COLO668 (cell line): ENCODE results near the gene VANGL2.
A peak's percentile ranks its signal among the peaks of the same experiment; 100 is the strongest.

Experiments
- DNase-seq: peaks from one replicate; lab custom pipeline; 2025; ENCODE audit not compliant: unreplicated experiment; lab: John Stamatoyannopoulos, UW

The VANGL2 gene

DNA sequence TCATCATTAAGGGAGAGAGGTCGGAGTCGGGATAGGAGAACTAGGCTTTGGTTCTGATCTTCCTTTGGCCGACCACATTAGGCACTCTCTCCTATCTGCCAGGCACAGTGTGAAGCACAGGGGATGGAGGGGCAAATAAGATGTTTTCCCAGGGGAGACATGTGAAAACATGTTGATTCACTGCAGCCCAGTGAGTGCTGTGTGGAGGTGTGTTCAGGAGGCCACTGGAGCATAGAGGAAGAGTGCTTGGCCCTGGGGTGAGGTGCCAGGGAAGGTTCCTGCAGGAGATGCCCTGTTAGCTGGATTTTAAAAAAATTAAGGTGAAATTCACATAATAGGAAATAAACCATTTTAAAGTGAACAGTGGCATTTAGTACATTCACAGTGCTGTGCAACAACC is 3.7 kb downstream of the VANGL2 start:
- no peak for DNase-seq

DNA sequence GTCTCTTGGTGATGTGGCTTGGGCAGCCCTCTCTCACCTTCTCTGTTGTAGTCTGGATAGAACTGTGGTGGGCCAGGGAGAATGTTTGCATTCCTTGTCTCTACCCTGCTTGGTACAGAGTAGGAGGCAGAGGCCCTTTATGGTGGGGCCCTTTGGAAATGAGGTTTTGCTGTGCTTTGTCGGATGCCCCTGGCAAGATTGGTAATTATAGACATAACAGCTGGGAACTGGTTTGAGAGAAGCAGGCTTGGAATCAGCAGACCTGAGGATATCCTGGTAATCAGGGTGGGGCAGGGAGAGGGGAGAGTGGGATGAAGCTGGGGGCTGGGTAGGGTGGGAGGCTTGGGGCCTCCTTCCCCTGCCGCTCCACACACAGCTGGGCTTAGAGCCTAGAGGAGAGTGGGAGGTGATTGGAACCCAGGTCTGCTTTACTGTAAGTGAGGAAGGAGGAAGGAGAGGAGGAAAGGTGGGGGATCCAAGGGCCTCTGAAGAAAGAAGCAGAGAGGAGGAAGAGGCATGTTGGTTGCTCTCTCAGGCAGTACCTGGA is 5.0 kb downstream of the VANGL2 start:
- no peak for DNase-seq

DNA sequence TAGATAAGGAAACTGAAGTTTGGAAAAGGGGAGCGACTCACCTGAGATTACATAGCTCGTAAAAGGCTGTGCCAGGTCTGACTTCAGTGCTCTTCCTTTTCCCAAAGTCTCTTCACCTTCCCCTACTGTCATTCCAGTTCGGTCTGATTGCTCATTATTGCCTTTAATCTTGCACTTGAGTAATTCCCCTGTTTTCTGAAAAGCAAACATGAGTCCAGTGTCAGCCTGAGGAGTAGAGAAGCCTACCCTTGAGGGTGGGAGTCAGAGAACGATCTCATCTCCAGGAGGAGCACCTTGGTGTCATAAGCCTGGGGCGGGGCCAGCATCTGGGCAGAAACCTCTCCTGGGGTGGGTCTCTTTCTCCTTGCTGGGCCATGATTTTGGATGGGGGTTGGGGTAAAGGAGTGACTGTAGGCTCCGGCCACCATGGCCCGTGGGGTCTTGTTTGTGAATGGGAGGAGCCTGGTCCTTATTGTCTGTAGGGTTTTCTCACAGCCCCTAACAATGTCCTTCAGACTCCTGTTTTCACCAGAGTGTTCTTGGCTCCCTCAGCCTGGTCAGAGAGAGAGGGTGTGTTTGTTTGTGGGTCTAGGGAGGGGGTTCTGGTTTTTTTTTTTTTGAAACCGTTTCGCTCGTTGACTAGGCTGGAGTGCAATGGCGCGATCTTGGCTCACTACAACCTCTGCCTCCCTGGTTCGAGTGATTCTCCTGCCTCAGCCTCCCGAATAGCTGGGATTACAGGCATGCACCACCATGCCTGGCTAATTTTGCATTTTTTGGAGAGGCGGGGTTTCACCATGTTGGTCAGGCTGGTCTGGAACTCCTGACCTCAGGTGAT is 6.0 kb downstream of the VANGL2 start:
- no peak for DNase-seq

DNA sequence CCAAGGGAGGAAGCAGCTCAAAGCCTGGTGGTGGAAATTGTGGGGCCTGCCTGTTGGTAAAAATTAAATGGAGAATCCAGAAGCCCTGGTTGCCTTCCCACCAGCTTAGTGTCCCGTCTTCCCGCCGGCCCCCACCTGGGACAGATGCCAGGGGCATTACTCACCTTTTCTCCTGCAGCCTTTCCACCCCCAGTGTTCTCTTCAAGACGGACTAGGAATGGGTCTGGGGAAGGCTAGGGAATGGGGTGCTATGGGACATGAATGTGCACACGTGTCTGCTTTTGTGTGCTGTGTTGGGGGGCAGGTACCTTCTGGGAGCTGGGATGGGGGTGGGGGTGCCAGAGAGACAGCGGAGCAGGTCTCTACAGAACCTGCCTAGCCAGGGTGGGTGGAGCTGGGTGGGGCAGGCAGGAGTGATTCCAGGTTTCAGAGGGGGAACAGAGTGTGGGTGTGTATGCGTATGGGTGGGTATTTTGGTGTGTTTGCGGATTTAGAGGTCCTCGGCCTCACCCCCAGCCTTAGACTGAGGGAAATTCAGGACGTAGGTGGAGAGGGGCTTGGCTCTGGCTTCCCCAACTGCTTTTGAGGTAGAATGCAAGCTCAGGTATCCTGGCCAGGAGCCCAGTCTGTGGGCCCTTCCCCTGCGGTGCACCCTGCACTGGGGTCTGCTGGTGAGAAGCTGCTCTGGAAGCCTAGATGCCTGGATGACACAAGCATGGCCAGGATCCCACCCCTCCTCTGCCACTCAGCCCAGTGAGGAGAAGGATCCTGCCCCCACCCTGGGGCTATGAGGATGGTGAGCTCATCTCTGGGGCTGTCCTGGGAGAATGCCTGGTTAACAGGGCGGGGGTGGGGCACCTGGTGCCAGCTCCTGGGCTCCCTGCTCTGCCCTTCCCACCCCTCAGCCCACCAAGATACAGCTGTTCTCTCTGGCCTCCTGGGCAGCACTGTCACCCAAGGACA is 7.8 kb downstream of the VANGL2 start:
- no peak for DNase-seq

DNA sequence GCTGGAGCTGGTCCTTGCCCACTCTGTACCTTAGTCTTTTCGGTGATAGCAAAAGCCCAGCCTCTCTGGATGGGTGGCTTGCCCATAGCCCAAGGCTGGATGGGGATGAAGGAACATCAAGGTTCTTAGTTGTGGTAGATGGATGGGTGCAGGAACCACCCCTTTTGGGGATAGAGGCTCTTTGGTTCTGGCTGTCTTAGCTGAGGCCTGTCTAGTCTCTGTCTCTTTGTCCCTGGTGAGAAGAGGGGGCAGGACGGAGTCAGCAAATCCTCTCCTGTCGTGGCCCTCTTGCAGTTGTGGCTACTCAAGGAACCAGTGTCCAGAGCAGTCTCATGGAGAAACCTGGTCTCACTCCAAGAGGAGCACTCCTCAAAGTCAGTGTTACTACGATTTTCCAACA is 8.5 kb downstream of the VANGL2 start:
- no peak for DNase-seq

DNA sequence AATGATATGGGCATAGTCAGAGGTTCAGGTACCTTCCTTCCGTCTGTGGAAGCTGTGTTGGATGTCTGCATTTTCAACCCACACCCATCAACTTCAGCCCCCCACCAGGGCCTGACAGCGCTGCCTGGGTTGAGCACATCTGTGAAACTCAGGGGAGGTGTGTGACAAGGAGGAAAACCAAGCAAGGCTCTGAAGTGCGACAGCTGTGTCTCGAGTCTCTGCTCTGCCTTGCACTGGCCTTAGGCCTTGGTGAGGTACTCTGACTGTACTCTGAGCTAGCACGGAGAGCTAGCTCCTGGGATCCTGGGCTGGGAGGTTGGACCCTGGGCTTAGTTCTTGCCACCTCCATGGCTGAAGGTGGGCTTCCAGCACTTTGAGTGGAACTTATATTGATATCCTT is 9.1 kb downstream of the VANGL2 start:
- DNase-seq: no peak

DNA sequence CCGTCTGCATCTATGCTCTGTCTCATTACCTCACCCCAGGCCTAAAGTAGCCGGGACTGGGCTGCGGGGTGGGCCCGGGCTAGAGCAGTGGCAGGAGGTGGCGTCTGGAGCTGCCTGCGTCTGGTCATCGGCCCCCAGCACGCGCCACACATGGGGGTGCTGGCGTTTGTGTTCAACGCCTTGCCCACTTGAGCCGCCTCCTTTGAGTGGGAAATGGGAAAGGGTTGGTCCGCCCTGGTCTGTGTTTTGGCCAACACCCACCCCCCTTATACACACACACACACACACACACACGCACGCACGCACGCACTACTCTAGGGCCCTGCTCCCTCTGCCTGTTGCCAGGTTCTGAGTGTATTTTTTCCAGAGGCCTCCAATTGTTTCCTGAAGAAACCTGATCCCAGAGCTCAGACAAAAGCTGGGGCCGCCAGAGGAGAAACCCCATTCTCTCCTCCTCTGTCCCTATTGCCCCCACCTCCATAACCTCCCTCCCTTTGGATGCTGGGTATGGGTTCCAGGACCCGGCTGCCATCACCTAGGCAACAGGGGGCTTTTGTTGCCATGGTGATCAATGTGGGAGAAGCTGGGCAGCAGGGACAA is 10.1 kb downstream of the VANGL2 start:
- peak; percentile 52 for DNase-seq

DNA sequence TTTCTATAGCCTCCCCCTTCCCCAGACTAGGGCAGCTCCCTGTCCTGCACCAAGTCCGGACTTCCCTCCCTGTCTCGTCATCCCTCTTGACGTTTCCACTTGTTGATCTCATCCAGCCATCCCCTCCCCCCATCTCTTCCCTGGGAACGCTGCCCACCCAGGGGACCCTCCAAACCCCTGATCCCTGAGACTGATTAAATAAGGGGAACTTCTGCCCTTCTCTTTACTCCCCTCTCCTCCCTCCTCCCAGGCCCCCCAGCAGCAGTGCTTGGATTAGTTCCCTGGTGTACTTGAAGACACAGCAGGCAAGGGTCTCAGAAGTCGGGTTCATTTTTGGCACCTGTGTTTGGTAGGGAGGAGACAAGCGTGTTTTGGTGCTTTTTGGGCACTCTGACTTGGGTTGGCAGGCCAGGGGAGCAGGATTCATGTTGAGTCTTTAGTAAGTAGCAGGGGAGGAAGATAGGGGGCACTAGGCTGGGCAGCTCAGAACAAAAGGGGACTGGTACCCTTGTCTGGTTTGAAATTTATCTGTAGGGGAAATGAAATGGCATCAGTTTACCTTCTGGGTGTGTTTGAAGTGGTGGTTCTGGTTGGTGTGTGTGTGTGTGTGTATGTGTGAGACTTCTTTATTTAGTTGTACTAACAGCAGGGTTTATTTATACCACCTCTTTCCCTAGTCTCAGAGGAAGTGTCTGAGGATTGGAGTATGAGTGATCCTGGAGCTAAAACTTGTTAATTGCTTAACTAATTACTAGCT is 11.1 kb downstream of the VANGL2 start:
- no peak for DNase-seq

DNA sequence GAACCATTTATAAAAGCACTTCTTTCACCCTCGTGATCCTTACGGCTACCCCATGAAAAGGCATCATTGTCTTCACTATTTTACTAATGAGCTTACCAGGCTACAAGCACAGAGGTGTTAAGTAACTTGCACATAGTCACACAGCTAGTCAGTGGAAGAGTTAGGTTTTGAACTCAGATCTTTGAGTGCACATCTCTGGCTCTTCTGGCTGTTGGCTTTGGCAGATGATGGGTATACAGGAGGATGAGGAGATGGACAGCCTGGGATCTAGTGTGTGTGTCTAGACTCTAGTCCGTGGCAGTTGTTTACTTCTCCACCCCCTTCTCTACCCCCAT is 11.6 kb downstream of the VANGL2 start:
- DNase-seq: no peak

DNA sequence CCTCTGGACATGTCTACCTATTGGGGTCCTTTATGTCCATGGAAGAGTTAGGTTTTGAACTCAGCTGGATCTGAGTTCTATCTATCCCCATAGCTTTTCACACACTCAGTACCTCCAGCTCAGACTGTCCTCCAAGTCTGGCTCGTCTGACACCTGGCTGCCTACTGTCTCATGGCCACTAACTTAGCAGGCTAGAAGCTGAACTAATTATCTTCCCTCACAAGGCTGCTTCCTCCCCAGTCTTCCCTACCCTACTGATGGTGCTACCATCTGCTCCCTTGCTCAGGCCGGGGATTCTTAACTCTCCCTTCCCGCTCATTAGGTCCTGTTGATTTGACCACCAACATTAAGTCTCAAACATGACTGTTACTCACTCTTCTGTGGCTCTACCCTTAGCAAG is 13.4 kb downstream of the VANGL2 start:
- no peak for DNase-seq

DNA sequence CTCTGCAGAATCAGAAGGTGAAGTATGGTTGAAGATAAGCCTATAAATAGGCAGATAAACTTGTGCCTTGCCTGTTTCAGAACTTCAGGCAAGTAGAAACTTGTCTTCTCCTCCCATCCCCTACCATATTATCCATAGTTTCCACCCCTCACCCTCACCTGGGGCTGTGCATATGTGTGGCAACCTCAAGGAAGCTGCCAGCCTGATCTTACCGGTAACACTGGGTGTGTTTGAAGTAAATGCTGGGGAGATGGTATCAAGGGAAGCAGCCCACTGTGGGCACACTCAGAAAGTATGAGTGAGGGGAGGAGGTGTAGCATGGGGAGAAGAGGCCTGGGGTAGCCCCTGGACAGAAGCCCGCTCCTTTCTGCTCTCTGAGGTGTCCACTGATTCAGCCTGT is 14.5 kb downstream of the VANGL2 start:
- DNase-seq: no peak

DNA sequence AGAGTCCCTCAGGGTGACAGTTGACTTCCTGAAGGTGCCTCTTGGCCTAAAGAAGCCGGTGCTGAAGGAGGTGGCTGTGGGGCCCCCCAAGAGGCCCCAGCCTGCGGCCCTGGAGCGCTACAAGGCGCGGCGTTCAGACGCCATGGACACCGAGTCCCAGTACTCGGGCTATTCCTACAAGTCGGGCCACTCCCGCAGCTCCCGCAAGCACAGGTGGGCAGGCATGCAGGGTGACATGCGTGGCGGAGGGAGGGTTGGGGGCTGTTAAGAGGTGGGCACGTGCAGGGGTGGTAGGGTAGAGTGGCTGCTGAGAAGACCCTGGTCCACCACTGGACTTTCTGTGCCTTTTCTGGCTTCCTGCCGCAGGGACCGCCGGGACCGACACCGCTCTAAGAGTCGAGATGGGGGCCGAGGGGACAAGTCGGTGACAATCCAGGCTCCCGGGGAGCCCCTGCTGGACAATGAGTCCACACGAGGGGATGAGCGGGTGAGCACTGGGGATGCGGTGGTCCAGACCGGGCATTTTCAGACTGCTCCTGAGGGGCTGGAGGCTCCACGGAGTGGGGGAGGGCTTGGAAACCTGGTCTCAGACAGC is 15.4 kb downstream of the VANGL2 start:
- DNase-seq: no peak

DNA sequence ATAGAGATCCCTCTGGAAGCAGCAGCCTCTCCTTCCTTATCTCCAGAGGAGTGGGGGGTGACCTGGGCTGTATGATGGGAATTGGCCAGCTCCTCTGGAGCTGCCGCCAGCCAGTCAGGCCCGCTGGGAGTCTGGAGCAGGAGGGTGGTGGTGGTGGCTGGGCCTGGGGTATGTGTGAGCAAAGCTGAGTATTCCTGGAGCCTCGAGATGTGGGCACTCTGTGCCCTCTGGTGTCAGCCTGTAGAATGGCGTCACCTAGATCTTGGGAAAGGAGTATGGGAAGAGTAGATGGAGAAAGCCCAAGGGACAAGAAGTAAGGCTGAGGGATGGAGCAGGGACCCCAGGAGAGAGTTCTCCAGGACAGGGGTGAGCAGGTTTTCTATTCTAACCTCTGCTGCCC is 16.0 kb downstream of the VANGL2 start:
- DNase-seq: peak; percentile 11

DNA sequence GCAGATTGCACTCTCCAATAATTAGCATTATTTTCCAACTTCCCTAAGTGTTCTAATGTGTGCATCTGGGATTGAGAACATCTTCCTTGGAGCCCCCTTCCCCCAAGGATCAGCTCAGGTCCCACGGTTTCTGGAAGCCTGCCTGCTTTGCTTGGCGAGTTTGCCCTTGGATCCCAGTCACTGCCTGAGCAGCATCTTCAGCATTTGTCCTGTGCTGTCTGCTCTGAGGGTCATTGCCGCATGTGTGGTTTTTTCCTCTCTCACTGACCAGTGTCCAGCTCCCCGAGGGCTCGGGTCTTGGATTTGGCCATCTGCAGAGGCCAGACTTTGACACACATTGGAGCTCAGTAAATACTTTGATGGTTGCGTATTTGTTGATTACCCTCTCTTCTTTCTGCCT is 18.1 kb downstream of the VANGL2 start:
- DNase-seq: no peak

DNA sequence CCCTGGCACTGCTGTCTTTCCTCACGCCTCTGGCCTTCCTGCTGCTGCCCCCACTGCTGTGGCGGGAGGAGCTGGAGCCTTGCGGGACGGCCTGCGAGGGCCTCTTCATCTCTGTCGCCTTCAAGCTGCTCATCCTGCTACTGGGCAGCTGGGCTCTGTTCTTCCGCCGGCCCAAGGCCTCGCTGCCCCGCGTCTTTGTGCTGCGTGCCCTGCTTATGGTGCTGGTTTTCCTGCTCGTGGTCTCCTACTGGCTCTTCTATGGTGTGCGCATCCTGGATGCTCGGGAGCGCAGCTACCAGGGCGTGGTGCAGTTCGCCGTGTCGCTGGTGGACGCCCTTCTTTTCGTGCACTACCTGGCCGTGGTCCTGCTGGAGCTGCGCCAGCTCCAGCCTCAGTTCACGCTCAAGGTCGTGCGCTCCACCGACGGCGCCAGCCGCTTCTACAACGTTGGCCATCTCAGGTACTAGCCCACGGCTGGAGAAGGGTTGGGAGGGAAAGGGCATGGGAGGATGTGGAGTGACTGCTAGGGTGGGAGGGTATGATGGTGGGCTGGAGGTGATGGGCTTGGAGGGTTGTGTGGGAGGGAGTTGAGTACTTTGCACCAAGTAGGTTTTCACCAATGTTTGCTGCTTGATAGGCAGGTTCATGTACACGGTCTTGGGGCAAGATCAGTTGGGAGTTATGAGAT is 18.9 kb downstream of the VANGL2 start:
- DNase-seq: no peak

DNA sequence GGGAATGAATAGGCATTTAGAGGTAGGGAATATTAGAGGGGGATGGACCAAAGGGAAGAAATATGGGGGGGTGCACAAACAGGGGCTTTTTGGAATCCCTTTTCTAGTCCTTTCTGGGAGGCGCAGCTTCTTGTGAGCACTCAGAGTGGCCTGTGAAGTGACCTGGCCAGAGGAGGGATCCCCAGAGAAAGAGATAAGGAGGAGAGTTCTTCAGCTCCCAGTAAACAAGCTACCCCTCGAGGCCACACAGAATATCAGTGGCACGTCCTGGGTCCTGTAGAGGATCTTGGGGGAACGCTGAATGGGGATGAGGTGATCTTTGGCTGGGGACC is 19.4 kb downstream of the VANGL2 start:
- no peak for DNase-seq

DNA sequence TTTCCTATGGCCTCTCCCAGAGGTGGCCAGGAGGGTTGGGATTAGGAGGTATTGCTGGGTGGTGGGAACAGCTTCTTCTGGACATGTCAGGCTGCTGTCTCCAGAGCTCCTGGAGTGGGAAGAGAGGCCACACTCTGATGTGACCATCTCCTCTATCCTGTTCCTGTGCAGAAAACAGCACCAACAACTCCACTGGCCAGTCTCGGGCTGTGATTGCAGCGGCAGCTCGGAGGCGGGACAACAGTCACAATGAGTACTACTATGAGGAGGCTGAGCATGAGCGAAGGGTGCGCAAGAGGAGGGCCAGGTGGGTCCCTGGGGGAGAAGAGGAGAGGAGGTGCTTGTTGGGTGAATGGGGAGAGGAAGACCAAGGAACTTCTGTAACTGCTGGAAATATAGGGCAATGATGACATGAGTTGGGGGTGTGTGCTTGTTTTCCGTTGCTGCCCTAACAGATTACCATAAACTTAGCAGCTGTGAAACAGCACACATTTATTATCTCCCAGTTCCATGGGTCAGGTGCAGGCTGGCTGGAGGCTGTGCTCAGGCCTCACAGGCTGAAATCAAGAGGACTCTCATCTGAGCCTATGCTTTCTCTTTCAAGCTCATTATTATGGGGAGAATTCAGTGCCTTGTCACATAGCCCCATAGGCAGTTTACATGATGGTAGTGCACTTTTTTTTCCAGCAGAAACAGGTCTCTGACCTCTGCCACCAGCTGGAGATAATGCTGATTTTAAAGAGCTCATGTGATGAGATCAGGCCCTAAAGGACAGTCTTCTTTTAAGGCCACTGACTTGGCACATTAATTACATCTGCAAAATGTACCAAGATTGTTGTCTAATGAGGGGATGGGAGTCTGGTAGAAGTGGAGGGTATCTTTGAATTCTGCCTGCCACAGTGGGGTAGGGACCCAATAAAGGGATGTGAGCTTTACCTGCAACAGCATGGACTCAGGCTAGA is 20.8 kb downstream of the VANGL2 start:
- DNase-seq: no peak

DNA sequence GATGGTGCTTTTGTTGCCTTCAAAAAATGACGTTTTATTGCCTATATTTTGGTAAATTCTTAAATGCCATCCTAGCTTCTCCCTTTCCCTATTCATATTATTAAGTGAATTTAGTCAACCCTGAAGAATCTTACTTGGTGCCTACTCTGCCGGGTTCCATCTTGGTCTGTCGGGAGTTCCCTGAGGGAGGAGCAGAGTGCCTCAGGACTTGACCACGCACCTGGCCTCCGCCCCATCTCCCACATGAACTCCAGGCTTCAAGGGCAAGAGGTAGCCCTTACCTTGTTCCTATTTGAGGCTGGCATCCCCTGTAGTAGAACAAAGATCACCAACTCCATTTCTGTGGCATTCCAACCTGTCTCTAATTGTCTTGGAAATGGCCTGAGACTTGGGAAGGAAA is 21.5 kb downstream of the VANGL2 start:
- no peak for DNase-seq

DNA sequence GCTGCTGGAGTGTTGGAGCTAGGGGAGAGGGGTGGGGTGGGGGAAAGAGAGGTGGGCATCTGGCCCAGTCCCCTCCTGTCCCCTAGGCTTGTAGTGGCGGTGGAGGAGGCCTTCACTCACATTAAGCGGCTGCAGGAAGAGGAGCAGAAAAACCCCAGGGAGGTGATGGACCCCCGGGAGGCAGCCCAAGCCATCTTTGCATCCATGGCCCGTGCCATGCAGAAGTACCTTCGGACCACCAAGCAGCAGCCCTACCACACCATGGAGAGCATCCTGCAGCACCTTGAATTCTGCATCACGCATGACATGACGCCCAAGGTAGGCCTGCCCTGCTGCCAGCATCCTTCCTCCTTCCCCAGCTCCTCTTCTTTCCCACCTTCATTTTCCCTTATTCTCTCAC is 23.6 kb downstream of the VANGL2 start:
- DNase-seq: no peak
